HepG2 (cell line): ENCODE results near the gene APOA1. TPM values are rescaled to one million over a fixed set of nuclear protein-coding genes. Genes with fewer than 3 reads are reported as not detected.

Experiments used
- ARID3A ChIP-seq: IDR thresholded peaks from 2 replicates; pipeline ENCODE4 v1.6.1; 2012; ENCODE audit warnings: low read depth, low read length, improper control_type of control experiment
- ASH2L ChIP-seq: fragments of 300-600, 200-600 bp; sonication (generic); IDR thresholded peaks from 2 replicates; pipeline ENCODE4 v1.7.0; 2017; ENCODE audit warnings: low read depth, mild to moderate bottlenecking, moderate library complexity, mixed read lengths, low read length; ENCODE audit not compliant: insufficient read length
- BRD4 ChIP-seq: sonication (generic); formaldehyde crosslinking; IDR thresholded peaks from 2 replicates; pipeline ENCODE4 v1.4.0; 2020; ENCODE audit warnings: missing genetic modification reagents
- FOSL2 ChIP-seq: sonication (generic); formaldehyde crosslinking; IDR thresholded peaks from 2 replicates; pipeline ENCODE4 v1.4.0; 2020; ENCODE audit warnings: missing genetic modification reagents
- HMG20B ChIP-seq: conservative IDR thresholded peaks from 2 replicates; pipeline ENCODE4 v1.6.1; 2016; ENCODE audit warnings: missing genetic modification reagents, missing compliant biosample characterization
- HOXA5 ChIP-seq: sonication (generic); formaldehyde crosslinking; IDR thresholded peaks from 2 replicates; pipeline ENCODE4 v1.4.0; 2020; ENCODE audit warnings: missing genetic modification reagents
- KDM3A ChIP-seq: IDR thresholded peaks from 2 replicates; pipeline ENCODE4 v1.6.1; 2018; ENCODE audit warnings: low read depth, missing compliant biosample characterization
- MIER3 ChIP-seq: IDR thresholded peaks from 2 replicates; pipeline ENCODE4 v1.6.1; 2016; ENCODE audit warnings: missing compliant biosample characterization, borderline replicate concordance
- PHF20 ChIP-seq: sonication (generic); formaldehyde crosslinking; IDR thresholded peaks from 2 replicates; pipeline ENCODE4 v1.5.0; 2020; ENCODE audit warnings: mild to moderate bottlenecking, missing genetic modification reagents
- RERE ChIP-seq: IDR thresholded peaks from 2 replicates; pipeline ENCODE4 v1.6.1; 2016; ENCODE audit warnings: low read depth, missing genetic modification reagents, missing compliant biosample characterization
- SIX4 ChIP-seq: sonication (generic); formaldehyde crosslinking; IDR thresholded peaks from 2 replicates; pipeline ENCODE4 v1.4.0; 2020; ENCODE audit warnings: missing genetic modification reagents
- SP5 ChIP-seq: IDR thresholded peaks from 2 replicates; pipeline ENCODE4 v1.6.1; 2016; ENCODE audit warnings: low read depth, borderline replicate concordance
- TRIM22 ChIP-seq: fragments of 450-650 bp; IDR thresholded peaks from 2 replicates; pipeline ENCODE4 v1.6.1; 2017
- TRIM24 ChIP-seq: sonication (generic); formaldehyde crosslinking; IDR thresholded peaks from 2 replicates; pipeline ENCODE4 v1.8.0; 2022; ENCODE audit warnings: mild to moderate bottlenecking, missing genetic modification reagents
- U2AF2 ChIP-seq: fragments of 200-400 bp; formaldehyde crosslinking; IDR thresholded peaks from 2 replicates; pipeline ENCODE4 v1.6.1; 2017; ENCODE audit warnings: low read depth, mild to moderate bottlenecking, low read length
- YEATS4 ChIP-seq: sonication (generic); formaldehyde crosslinking; IDR thresholded peaks from 2 replicates; pipeline ENCODE4 v1.4.0; 2020; ENCODE audit warnings: missing genetic modification reagents, borderline replicate concordance
- ZMYM4 ChIP-seq: sonication (generic); formaldehyde crosslinking; IDR thresholded peaks from 2 replicates; pipeline ENCODE4 v1.8.1; 2023; ENCODE audit warnings: mild to moderate bottlenecking, missing genetic modification reagents
- ZNF235 ChIP-seq: sonication (generic); formaldehyde crosslinking; IDR thresholded peaks from 2 replicates; pipeline ENCODE4 v1.8.1; 2023; ENCODE audit warnings: mild to moderate bottlenecking, missing genetic modification reagents, borderline replicate concordance
- ZNF292 ChIP-seq: sonication (generic); formaldehyde crosslinking; IDR thresholded peaks from 2 replicates; pipeline ENCODE4 v1.8.1; 2022; ENCODE audit warnings: mild to moderate bottlenecking, low read depth, missing genetic modification reagents, borderline replicate concordance
- ZNF572 ChIP-seq: sonication (generic); formaldehyde crosslinking; IDR thresholded peaks from 2 replicates; pipeline ENCODE4 v1.5.1; 2020; ENCODE audit warnings: mild to moderate bottlenecking, missing genetic modification reagents
- ZNF788 ChIP-seq: sonication (generic); formaldehyde crosslinking; IDR thresholded peaks from 2 replicates; pipeline ENCODE4 v1.5.0; 2020; ENCODE audit warnings: mild to moderate bottlenecking, missing genetic modification reagents, borderline replicate concordance
- polyA plus RNA-seq, 8 experiments: library from polyadenylated mRNA; depleted of rRNA in 3 of 8; stranded (reverse) in 7 of 8; unstranded in 1 of 8; fragments of >200 nt; fragmentation: Illumina TruSeq in 4 of 8; extraction: Trizol in 4 of 8; gene quantifications; 2 replicates each; pipeline versions ENCODE4 v1.2.1 to v1.2.3, GENCODE V29; 2011 to 2016; ENCODE audit warnings: low read depth in 4 of 8, missing spikeins in 1 of 8, mixed read lengths in 1 of 8; ENCODE audit not compliant: insufficient read depth in 1 of 8
- total RNA-seq, 5 experiments: library from RNA; depleted of rRNA; stranded (reverse); fragments of >200 nt; fragmentation: Illumina TruSeq; extraction: Trizol; gene quantifications; 2 replicates each; pipeline ENCODE4 v1.2.3, GENCODE V29; 2016; ENCODE audit warnings: low read depth in 1 of 5

APOA1 gene
- total and polyA plus RNA-seq, 2 of the 13 experiments (the other 11 are each of a cell fraction or from before 2014, with no cell fraction given) = 1,973 to 5,485 TPM

- peak; percentile 76; the same call in 1 of the 2 replicates for TF ChIP-seq RERE (CRISPR knock-in tag)
- TF ChIP-seq SIX4 (CRISPR knock-in tag) = peak; percentile 71
- peak; percentile 18; the same call in 1 of the 2 replicates for TF ChIP-seq YEATS4 (CRISPR knock-in tag)
- TF ChIP-seq PHF20 (CRISPR knock-in tag) = peak; percentile 37; the same call in 1 of the 2 replicates
- TF ChIP-seq KDM3A (CRISPR knock-in tag) = no peak
- TF ChIP-seq U2AF2 = no peak
- peak; percentile 78; the same call in 1 of the 2 replicates for TF ChIP-seq ZNF788 (CRISPR knock-in tag)
- peak; percentile 61 for TF ChIP-seq ZMYM4
- peak; percentile 76; the same call in 1 of the 2 replicates for TF ChIP-seq HMG20B (CRISPR knock-in tag)
- TF ChIP-seq HOXA5 (CRISPR knock-in tag) = peak; percentile 86; the same call in 1 of the 2 replicates
- 0 out of 2 replicates have a peak, but pooled peaks have one; percentile 17 for TF ChIP-seq ARID3A
- TF ChIP-seq ZNF292 (CRISPR knock-in tag) = peak; percentile 22; the same call in 1 of the 2 replicates
- TF ChIP-seq ZNF235 (CRISPR knock-in tag) = 0 out of 2 replicates have a peak, but pooled peaks have one; percentile 5
- peak; percentile 96 for TF ChIP-seq BRD4 (CRISPR knock-in tag)
- peak; percentile 99 for TF ChIP-seq SP5 (CRISPR knock-in tag)
- TF ChIP-seq ASH2L = peak; percentile 78
- TF ChIP-seq TRIM24 = 0 out of 2 replicates have a peak, but pooled peaks have one; percentile 52
- no peak for TF ChIP-seq TRIM22
- TF ChIP-seq ZNF572 (CRISPR knock-in tag) = no peak; the same call in 1 of the 2 replicates
- peak; percentile 65; the same call in 1 of the 2 replicates for TF ChIP-seq FOSL2
- peak; percentile 87; the same call in 1 of the 2 replicates for TF ChIP-seq MIER3 (CRISPR knock-in tag)
Observed at GRCh38 chr11:116828632-116829524, 8.5 kb downstream of the APOA1 start (continued).
